ENCODE results near the gene NDUFB3.

NDUFB3 gene

DNA sequence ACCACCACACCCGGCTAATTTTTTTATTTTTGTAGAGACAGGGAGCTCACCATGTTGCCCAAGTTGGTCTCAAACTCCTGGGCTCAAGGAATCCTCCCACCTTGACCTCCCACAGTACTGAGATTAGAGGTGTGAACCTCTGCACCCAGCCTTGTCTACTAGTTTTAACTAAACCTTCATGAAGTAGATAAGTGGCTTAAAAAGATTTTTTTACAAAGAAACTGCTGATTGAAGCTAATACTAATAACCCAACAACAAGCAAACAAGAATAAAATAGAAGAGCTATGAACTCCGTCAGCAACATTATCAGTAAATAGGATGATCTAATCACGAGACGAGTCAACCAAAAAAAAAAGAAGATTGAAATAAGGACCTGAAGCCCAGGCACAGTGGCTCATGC, 18.8 kb downstream of the NDUFB3 start (continued):
- TF ChIP-seq, protein P1, sequence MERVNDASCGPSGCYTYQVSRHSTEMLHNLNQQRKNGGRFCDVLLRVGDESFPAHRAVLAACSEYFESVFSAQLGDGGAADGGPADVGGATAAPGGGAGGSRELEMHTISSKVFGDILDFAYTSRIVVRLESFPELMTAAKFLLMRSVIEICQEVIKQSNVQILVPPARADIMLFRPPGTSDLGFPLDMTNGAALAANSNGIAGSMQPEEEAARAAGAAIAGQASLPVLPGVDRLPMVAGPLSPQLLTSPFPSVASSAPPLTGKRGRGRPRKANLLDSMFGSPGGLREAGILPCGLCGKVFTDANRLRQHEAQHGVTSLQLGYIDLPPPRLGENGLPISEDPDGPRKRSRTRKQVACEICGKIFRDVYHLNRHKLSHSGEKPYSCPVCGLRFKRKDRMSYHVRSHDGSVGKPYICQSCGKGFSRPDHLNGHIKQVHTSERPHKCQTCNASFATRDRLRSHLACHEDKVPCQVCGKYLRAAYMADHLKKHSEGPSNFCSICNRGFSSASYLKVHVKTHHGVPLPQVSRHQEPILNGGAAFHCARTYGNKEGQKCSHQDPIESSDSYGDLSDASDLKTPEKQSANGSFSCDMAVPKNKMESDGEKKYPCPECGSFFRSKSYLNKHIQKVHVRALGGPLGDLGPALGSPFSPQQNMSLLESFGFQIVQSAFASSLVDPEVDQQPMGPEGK (CRISPR knock-in tag; IDR thresholded peaks at IDR 0.05; ENCODE audit: borderline replicate concordance) = no peak

DNA sequence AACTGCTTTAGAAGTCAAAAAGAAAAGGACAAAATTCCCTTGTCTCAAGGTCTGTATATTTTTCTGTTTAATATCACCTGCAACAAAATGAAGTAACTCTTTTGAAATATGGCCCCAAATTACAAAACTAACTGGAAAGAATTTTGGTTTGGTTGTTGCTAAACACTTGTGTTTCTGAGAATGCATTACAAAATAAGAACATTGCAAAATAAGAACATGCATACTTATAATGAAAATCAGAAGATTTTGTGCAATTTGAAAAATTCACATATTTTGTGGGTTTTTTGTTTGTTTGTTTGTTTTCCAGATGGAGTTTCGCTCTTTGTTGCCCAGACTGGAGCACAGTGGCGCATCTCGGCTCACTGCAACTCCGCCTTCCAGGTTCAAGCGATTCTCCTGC, 21.8 kb downstream of the NDUFB3 start:
- no peak for ATAC-seq
- TF ChIP-seq ZFP3 (CRISPR knock-in tag; IDR thresholded peaks at IDR 0.05) = no peak
- TF ChIP-seq PPARA (CRISPR knock-in tag; IDR thresholded peaks at IDR 0.05; ENCODE audit: borderline replicate concordance) = no peak
- TF ChIP-seq ZNF8 (CRISPR knock-in tag; IDR thresholded peaks at IDR 0.05) = no peak
- TF ChIP-seq TCF4 (CRISPR knock-in tag; IDR thresholded peaks at IDR 0.05; ENCODE audit: borderline replicate concordance) = no peak
- TF ChIP-seq ISL1 (CRISPR knock-in tag; IDR thresholded peaks at IDR 0.05) = no peak
- TF ChIP-seq TOX (CRISPR knock-in tag; IDR thresholded peaks at IDR 0.05; ENCODE audit: borderline replicate concordance) = no peak
- no peak for TF ChIP-seq GLIS3 (CRISPR knock-in tag; IDR thresholded peaks at IDR 0.05)
- no peak for TF ChIP-seq ESRRG (CRISPR knock-in tag; IDR thresholded peaks at IDR 0.05)
- no peak for TF ChIP-seq ARNTL (CRISPR knock-in tag; IDR thresholded peaks at IDR 0.05; ENCODE audit: borderline replicate concordance, low read depth)
- no peak for TF ChIP-seq ZFP30 (CRISPR knock-in tag; IDR thresholded peaks at IDR 0.05)
- TF ChIP-seq, protein P2, sequence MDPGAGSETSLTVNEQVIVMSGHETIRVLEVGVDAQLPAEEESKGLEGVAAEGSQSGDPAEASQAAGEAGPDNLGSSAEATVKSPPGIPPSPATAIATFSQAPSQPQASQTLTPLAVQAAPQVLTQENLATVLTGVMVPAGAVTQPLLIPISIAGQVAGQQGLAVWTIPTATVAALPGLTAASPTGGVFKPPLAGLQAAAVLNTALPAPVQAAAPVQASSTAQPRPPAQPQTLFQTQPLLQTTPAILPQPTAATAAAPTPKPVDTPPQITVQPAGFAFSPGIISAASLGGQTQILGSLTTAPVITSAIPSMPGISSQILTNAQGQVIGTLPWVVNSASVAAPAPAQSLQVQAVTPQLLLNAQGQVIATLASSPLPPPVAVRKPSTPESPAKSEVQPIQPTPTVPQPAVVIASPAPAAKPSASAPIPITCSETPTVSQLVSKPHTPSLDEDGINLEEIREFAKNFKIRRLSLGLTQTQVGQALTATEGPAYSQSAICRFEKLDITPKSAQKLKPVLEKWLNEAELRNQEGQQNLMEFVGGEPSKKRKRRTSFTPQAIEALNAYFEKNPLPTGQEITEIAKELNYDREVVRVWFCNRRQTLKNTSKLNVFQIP (CRISPR knock-in tag; IDR thresholded peaks at IDR 0.05; ENCODE audit: borderline replicate concordance, low read depth) = no peak
- no peak for TF ChIP-seq ZC3H10 (CRISPR knock-in tag; IDR thresholded peaks at IDR 0.05)
- no peak for TF ChIP-seq CSDC2 (CRISPR knock-in tag; IDR thresholded peaks at IDR 0.05)
- no peak for TF ChIP-seq RARB (CRISPR knock-in tag; IDR thresholded peaks at IDR 0.05)
- TF ChIP-seq, protein P3, sequence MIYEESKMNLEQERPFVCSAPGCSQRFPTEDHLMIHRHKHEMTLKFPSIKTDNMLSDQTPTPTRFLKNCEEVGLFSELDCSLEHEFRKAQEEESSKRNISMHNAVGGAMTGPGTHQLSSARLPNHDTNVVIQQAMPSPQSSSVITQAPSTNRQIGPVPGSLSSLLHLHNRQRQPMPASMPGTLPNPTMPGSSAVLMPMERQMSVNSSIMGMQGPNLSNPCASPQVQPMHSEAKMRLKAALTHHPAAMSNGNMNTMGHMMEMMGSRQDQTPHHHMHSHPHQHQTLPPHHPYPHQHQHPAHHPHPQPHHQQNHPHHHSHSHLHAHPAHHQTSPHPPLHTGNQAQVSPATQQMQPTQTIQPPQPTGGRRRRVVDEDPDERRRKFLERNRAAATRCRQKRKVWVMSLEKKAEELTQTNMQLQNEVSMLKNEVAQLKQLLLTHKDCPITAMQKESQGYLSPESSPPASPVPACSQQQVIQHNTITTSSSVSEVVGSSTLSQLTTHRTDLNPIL (CRISPR knock-in tag; IDR thresholded peaks at IDR 0.05; ENCODE audit: low read depth) = no peak
- TF ChIP-seq ZNF70 (CRISPR knock-in tag; IDR thresholded peaks at IDR 0.05) = no peak
- TF ChIP-seq, protein P4, sequence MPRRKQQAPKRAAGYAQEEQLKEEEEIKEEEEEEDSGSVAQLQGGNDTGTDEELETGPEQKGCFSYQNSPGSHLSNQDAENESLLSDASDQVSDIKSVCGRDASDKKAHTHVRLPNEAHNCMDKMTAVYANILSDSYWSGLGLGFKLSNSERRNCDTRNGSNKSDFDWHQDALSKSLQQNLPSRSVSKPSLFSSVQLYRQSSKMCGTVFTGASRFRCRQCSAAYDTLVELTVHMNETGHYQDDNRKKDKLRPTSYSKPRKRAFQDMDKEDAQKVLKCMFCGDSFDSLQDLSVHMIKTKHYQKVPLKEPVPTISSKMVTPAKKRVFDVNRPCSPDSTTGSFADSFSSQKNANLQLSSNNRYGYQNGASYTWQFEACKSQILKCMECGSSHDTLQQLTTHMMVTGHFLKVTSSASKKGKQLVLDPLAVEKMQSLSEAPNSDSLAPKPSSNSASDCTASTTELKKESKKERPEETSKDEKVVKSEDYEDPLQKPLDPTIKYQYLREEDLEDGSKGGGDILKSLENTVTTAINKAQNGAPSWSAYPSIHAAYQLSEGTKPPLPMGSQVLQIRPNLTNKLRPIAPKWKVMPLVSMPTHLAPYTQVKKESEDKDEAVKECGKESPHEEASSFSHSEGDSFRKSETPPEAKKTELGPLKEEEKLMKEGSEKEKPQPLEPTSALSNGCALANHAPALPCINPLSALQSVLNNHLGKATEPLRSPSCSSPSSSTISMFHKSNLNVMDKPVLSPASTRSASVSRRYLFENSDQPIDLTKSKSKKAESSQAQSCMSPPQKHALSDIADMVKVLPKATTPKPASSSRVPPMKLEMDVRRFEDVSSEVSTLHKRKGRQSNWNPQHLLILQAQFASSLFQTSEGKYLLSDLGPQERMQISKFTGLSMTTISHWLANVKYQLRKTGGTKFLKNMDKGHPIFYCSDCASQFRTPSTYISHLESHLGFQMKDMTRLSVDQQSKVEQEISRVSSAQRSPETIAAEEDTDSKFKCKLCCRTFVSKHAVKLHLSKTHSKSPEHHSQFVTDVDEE (CRISPR knock-in tag; IDR thresholded peaks at IDR 0.05) = no peak

DNA sequence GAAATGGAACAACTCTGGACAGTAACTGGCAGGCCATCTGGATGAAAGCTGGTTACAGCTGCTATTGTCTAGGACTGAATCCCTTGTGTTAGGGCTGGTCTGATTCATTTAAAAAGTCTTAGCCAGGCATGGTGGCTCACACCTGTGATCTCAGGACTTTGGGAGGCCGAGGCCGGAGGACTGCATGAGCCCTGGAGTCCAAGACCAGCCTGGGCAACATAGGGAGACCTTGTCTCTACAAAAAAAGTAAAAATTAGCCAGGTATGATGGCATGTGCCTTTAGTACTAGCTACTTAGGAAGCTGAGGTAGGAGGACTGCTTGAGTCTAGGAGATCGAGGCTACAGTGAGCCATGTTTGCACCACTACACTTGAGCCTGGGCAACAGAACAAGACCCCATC, 28.7 kb downstream of the NDUFB3 start:
- no peak for ATAC-seq
- TF ChIP-seq ZC3H10 (CRISPR knock-in tag; IDR thresholded peaks at IDR 0.05) (no peak), GLIS3 (CRISPR knock-in tag; IDR thresholded peaks at IDR 0.05) (no peak), ZFP3 (CRISPR knock-in tag; IDR thresholded peaks at IDR 0.05) (no peak), CSDC2 (CRISPR knock-in tag; IDR thresholded peaks at IDR 0.05) (no peak), ZNF565 (CRISPR knock-in tag; conservative IDR thresholded peaks at IDR 0.05; ENCODE audit: low read depth) (no peak), ZNF8 (CRISPR knock-in tag; IDR thresholded peaks at IDR 0.05) (no peak), PPARA (CRISPR knock-in tag; IDR thresholded peaks at IDR 0.05; ENCODE audit: borderline replicate concordance) (no peak), SNAI2 (CRISPR knock-in tag; IDR thresholded peaks at IDR 0.05) (no peak), RARB (CRISPR knock-in tag; IDR thresholded peaks at IDR 0.05) (no peak), OSR1 (CRISPR knock-in tag; IDR thresholded peaks at IDR 0.05) (no peak), TCF4 (CRISPR knock-in tag; IDR thresholded peaks at IDR 0.05; ENCODE audit: borderline replicate concordance) (no peak)

DNA sequence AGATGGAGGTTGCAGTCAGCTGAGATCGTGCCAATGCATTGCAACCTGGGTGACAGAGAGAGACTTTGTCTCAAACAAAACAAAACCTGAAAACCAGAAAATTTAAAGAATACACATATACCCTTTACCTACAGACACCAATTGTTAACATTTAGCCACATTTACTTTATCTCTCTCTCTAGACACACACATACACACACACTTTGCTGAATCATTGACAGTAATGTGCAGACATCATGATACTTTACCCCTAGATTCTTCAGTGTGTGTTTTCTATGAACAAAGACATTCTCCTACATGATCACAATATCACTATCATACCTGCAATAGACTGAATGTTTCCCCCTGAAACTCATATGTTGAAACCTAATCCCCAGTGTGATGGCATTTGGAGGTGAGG, 34.0 kb downstream of the NDUFB3 start:
- ATAC-seq = no peak
- TF ChIP-seq ZNF70 (CRISPR knock-in tag; IDR thresholded peaks at IDR 0.05) (no peak), PPARA (CRISPR knock-in tag; IDR thresholded peaks at IDR 0.05; ENCODE audit: borderline replicate concordance) (no peak), TOX (CRISPR knock-in tag; IDR thresholded peaks at IDR 0.05; ENCODE audit: borderline replicate concordance) (no peak), SNAI2 (CRISPR knock-in tag; IDR thresholded peaks at IDR 0.05) (no peak), OSR1 (CRISPR knock-in tag; IDR thresholded peaks at IDR 0.05) (no peak), ARNTL (CRISPR knock-in tag; IDR thresholded peaks at IDR 0.05; ENCODE audit: borderline replicate concordance, low read depth) (no peak), ESRRG (CRISPR knock-in tag; IDR thresholded peaks at IDR 0.05) (no peak), CSDC2 (CRISPR knock-in tag; IDR thresholded peaks at IDR 0.05) (no peak), ISL1 (CRISPR knock-in tag; IDR thresholded peaks at IDR 0.05) (no peak), ZNF565 (CRISPR knock-in tag; conservative IDR thresholded peaks at IDR 0.05; ENCODE audit: low read depth) (no peak), ZC3H10 (CRISPR knock-in tag; IDR thresholded peaks at IDR 0.05) (no peak), GLIS3 (CRISPR knock-in tag; IDR thresholded peaks at IDR 0.05) (no peak), BACH2 (CRISPR knock-in tag; IDR thresholded peaks at IDR 0.05; ENCODE audit: borderline replicate concordance) (no peak)
- TF ChIP-seq, protein P1 (CRISPR knock-in tag; IDR thresholded peaks at IDR 0.05; ENCODE audit: borderline replicate concordance) = no peak
- TF ChIP-seq, protein P5, sequence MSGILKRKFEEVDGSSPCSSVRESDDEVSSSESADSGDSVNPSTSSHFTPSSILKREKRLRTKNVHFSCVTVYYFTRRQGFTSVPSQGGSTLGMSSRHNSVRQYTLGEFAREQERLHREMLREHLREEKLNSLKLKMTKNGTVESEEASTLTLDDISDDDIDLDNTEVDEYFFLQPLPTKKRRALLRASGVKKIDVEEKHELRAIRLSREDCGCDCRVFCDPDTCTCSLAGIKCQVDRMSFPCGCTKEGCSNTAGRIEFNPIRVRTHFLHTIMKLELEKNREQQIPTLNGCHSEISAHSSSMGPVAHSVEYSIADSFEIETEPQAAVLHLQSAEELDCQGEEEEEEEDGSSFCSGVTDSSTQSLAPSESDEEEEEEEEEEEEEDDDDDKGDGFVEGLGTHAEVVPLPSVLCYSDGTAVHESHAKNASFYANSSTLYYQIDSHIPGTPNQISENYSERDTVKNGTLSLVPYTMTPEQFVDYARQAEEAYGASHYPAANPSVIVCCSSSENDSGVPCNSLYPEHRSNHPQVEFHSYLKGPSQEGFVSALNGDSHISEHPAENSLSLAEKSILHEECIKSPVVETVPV (CRISPR knock-in tag; IDR thresholded peaks at IDR 0.05) = no peak
